PC-3 (cell line): Measurements from ENCODE around the gene DET1.

Experiments used
- CTCF ChIP-seq: fragments of 300-600 bp; sonication (generic); conservative IDR thresholded peaks from 2 replicates; pipeline ENCODE4 v1.5.1; 2017; ENCODE audit warnings: antibody characterized with exemption, low read depth, mild to moderate bottlenecking, low read length
- EZH2 ChIP-seq: fragments of 300-600 bp; sonication (generic); IDR thresholded peaks from one replicate; pipeline ENCODE4 v1.6.1; 2017; ENCODE audit warnings: antibody characterized with exemption, mild to moderate bottlenecking, low read length; ENCODE audit not compliant: unreplicated experiment
- EZH2phosphoT487 ChIP-seq: fragments of 300-600 bp; sonication (generic); IDR thresholded peaks from 2 replicates; pipeline ENCODE4 v1.6.1; 2018; ENCODE audit warnings: mild to moderate bottlenecking, antibody characterized with exemption, low read length, borderline replicate concordance

- TF ChIP-seq CTCF (no peak), EZH2 (no peak), EZH2phosphoT487 (no peak)
Observed at GRCh38 chr15:88490036-88490435, 56.4 kb downstream of the DET1 start.
